Stimulated activated CD4-positive, alpha-beta T cell treated with anti-CD3 and anti-CD28 coated beads, Interleukin-1b, Interleukin-23, amount 100 ng/mL, for 24 hours (primary cell): ENCODE results near the gene KCNIP4.

Experiments
- DNase-seq, 4 experiments: peaks; one replicate each; pipeline ENCODE4 v3.0.0-alpha.2; 2020; ENCODE audit warnings: low read depth in 4 of 4, low spot score in 1 of 4

KCNIP4 gene

DNA sequence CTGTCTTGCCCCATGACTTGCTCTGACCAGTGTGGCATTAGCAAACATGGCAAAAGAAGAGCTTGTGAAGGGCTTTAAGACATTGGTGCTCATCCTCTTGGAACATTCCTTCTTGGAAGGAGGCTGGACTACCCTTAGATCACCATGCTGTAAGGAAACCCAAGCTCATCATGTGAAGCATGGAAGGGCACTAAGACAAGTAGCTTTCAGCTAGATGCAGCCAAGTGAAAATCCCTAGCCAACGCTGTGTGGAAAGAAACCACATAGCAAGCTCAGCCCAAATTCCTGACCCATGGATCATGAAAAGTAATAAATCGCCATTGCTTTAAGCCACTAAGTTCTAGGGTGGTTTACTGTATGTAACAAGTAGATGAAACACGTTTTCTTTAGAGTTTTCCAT lies 1260.7 kb downstream of the KCNIP4 start:
- DNase-seq, result no peak

DNA sequence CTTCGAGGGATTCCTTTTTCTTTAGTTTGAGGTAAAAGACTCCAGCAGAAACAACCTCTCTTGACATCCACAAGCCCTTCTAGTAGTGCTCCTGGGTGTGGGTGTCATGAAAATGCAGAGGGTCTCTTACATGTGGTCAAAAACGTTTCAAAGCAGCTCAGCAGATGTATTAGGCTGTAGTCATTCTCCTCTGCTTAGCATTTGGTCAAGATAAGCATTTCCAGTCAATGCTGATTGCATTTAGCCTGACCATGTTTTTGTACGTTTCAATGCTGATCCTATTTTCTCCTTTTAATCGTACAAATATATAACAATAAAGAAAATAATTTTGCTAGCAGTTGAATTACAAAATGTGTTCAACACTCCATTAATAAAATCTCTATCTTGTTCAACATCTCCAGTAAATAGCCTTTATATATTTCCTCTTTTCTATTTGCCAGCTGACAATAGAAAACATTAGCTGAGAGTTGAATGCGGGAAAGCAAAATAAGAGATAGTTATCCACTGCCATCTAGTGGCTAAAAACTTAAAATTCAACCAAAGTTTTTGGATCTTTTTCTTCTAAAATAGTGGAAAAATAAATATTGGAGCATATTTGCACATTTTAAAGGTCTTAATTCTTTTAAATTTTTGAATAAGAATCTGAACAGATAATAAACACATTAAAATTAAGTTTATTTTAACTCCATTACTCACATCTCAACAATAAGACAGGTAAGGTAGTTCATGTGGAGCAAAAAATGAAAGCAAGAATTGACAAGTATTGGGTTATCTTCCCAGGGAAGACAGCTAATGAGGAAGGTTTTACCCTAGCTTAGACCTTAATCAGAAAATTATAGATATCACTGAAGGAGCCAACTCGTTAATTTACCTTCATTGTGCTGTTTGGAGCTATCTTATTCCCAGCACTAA lies 1263.5 kb downstream of the KCNIP4 start:
- DNase-seq, result no peak

DNA sequence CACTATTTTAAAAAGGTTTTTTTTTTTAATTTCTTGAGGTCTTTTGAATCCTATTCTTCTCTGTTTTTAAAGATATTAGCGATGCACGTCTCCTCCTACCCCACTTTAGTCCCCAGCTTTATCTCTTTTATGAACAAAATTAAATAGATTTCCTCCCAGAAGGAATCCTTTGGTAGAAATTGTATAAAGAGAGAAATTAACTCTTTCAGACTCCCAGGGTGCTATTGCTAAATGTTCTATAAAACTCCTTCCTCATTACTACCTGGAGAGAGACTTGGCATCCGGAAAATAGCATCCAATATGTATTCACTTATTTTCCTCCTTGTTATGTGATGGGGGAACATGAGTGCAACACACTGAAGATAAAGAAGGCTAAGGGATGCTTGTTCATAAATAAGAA lies 1264.8 kb downstream of the KCNIP4 start:
- no peak for DNase-seq

DNA sequence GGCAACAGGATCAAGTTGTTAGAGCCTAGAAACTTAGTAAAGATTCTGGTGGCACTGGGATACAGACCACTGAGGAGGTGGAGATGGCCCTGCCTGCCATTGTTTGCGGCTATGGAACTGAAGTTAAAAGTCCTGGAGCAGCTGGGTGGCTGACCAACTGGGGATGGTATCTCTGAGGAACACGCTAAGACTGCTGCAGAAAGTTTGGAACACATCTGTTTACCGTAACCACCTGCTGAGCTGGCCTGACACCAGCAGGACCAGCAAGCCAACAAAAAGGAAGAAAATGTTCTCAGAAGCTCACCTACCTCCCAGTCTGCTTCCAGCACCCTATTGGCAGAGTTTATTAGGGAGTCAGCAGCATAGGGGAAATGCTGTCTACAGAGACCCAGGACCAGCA lies 1265.7 kb downstream of the KCNIP4 start:
- DNase-seq, result no peak

DNA sequence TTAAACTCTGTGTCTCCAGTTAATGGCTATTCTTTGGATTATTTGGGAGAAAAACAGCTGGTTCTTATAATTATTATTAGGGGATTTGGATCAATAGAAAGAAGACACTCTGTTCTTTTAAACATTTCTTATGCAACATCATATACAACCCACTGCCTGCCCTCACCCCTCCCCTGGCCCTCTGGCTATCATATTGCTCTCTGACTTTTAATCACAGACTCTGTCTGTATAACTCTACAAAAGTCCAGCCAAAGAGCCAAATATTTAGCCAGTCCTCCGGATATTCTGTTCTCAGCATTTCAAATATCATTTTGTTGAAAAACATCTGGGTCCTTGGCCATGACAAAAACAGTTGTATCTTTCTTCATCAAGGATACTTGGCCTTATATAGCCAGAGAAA lies 1267.3 kb downstream of the KCNIP4 start:
- DNase-seq, result no peak

DNA sequence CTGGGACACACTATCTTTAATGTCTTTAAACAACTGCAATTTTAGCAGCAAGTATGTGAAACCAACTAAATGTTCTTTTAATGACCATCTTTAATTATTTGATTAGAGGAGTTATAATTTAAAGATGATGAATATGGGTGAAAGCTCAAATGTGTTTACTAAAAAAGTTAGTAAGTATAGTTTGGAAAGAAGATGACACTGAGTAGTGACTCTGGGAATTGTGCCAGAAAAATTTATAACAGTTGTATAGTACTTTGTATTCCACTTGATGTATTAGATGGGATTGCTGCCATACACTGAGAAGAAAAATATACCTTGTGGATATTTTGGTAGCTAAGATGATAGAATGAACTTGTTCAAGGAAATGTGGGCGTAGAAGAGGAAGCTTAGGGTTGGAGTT lies 1267.8 kb downstream of the KCNIP4 start:
- DNase-seq, result no peak

DNA sequence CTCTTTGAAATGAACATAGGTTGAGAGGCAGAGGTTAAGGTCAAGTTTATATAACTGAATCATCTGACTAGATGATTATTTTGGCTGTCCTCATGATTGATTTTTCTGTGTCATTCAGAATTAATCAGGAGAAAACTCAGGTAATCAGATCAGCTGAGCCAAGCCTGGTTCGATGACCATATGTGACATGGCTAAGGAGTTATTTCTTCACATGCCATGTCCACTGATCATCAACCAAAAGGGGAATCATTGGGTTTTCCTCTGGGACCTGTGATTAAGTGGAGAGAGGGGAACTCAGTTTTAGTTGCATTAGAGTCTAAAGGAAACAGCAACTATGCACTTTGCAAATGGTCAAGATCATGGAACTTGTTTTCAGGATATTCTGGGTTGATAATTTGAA lies 1268.6 kb downstream of the KCNIP4 start:
- DNase-seq, result no peak
